Femur (tissue), 1 donor: ENCODE data around the gene COL5A3.
"Not testable (repeated sequence)": the region's sequence is repeated elsewhere in the genome, so short reads cannot be mapped to it uniquely, and the experiment has no call there.

Experiments used
- DNase-seq: peaks from one replicate; pipeline ENCODE4 v3.0.0-alpha.2; 2017

The COL5A3 gene

GRCh38 chr19:9935506-9936325 lies 74.6 kb downstream of the COL5A3 start:
- DNase-seq: no peak

GRCh38 chr19:9934132-9934950 lies 76.0 kb downstream of the COL5A3 start:
- DNase-seq: peak; percentile 86

GRCh38 chr19:9932835-9933234 lies 77.5 kb downstream of the COL5A3 start:
- no peak for DNase-seq

- DNase-seq: no peak
Measured at GRCh38 chr19:9931629-9932028, 78.7 kb downstream of the COL5A3 start.

GRCh38 chr19:9923440-9923839 lies 86.9 kb downstream of the COL5A3 start:
- no peak for DNase-seq

- not testable (repeated sequence) for DNase-seq
Measured at GRCh38 chr19:9922782-9923379, 87.4 kb downstream of the COL5A3 start.

GRCh38 chr19:9917321-9917720 lies 93.0 kb downstream of the COL5A3 start:
- peak; percentile 49 for DNase-seq

GRCh38 chr19:9916719-9917118 lies 93.6 kb downstream of the COL5A3 start:
- DNase-seq: no peak

- DNase-seq: peak; percentile 86
Measured at GRCh38 chr19:9914315-9915207, 95.7 kb downstream of the COL5A3 start.

- no peak for DNase-seq
Measured at GRCh38 chr19:9914001-9914314, 96.3 kb downstream of the COL5A3 start.

GRCh38 chr19:9913237-9914000 lies 96.9 kb downstream of the COL5A3 start:
- DNase-seq: peak; percentile 38

GRCh38 chr19:9912551-9913236 lies 97.6 kb downstream of the COL5A3 start:
- no peak for DNase-seq

GRCh38 chr19:9911524-9912185 lies 98.6 kb downstream of the COL5A3 start:
- DNase-seq: no peak

GRCh38 chr19:9910625-9911024 lies 99.7 kb downstream of the COL5A3 start:
- DNase-seq: no peak
